Prostate gland (tissue), 2 donors: ENCODE results near the gene CAPN3.

Experiments used
- POLR2A ChIP-seq: fragments of 450-650 bp; IDR thresholded peaks from one replicate; pipeline ENCODE4 v1.6.1; 2016; ENCODE audit warnings: antibody characterized with exemption, mild to moderate bottlenecking
- POLR2AphosphoS5 ChIP-seq: sonication (generic); formaldehyde crosslinking; IDR thresholded peaks from one replicate; pipeline ENCODE4 v1.6.1; 2017; ENCODE audit warnings: antibody characterized with exemption
- TF ChIP-seq, protein P1 (sequence below), 4 experiments: fragments of 200-600 bp in 2 of 4; fragments of 450-650 bp in 2 of 4; sonication (generic) in 2 of 4; IDR thresholded peaks; 1 replicate in 3 of 4; 2 replicates in 1 of 4; pipeline ENCODE4 v1.5.1; 2016 to 2019; ENCODE audit warnings: antibody characterized with exemption in 4 of 4, mild to moderate bottlenecking in 2 of 4, moderate library complexity in 2 of 4

DNA sequence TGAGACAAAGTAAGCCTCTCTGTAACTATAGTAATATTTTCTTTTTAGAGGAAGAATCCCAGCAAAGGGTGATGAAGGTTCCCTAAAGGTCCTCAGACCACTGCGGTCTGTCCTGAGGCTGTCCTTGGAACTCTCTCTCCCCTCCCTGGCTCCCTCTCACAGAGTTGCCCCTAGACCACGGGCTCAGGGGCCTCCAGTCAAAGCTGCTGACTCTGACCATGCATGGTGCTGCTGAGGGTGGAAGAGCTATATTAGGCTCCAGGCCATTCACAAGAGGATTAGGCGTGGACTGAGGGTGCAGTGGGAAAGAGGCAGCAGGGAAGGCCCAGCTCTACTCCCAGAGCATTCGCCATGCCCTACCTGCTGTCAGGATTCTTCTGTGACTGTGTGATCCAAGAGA lies 14.6 kb downstream of the CAPN3 start:
- TF ChIP-seq, protein P1, sequence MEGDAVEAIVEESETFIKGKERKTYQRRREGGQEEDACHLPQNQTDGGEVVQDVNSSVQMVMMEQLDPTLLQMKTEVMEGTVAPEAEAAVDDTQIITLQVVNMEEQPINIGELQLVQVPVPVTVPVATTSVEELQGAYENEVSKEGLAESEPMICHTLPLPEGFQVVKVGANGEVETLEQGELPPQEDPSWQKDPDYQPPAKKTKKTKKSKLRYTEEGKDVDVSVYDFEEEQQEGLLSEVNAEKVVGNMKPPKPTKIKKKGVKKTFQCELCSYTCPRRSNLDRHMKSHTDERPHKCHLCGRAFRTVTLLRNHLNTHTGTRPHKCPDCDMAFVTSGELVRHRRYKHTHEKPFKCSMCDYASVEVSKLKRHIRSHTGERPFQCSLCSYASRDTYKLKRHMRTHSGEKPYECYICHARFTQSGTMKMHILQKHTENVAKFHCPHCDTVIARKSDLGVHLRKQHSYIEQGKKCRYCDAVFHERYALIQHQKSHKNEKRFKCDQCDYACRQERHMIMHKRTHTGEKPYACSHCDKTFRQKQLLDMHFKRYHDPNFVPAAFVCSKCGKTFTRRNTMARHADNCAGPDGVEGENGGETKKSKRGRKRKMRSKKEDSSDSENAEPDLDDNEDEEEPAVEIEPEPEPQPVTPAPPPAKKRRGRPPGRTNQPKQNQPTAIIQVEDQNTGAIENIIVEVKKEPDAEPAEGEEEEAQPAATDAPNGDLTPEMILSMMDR (IDR thresholded peaks at IDR 0.05): no peak
- TF ChIP-seq POLR2A: no peak
- TF ChIP-seq POLR2AphosphoS5: no peak
